KMS-11 (cell line): ENCODE measurements around the gene SELPLG.

Source experiments
- H2AFZ ChIP-seq: fragments of 200-600 bp; sonication (generic); 2 replicates; pipeline ENCODE4 v1.6.1; 2016; ENCODE audit warnings: antibody characterized with exemption, mixed run types, low read depth
- H3K27ac ChIP-seq: fragments of 200-600 bp; sonication (generic); 2 replicates; pipeline ENCODE4 v1.6.1; 2016; ENCODE audit warnings: mild to moderate bottlenecking, mixed run types
- H3K27me3 ChIP-seq: fragments of 200-600 bp; sonication (generic); 2 replicates; pipeline ENCODE4 v1.6.1; 2017; ENCODE audit warnings: mild to moderate bottlenecking, low read depth, mixed run types, moderate library complexity; ENCODE audit not compliant: insufficient read depth
- H3K36me3 ChIP-seq: fragments of 200-600 bp; sonication (generic); 2 replicates; pipeline ENCODE4 v1.6.1; 2017; ENCODE audit warnings: mild to moderate bottlenecking, mixed run types; ENCODE audit not compliant: insufficient read depth
- H3K4me1 ChIP-seq: fragments of 200-600 bp; sonication (generic); 2 replicates; pipeline ENCODE4 v1.6.1; 2016; ENCODE audit warnings: mild to moderate bottlenecking, low read depth, mixed run types; ENCODE audit not compliant: poor library complexity, severe bottlenecking
- H3K4me2 ChIP-seq: fragments of 200-600 bp; sonication (generic); 2 replicates; pipeline ENCODE4 v1.7.0; 2016; ENCODE audit warnings: mild to moderate bottlenecking, mixed run types
- H3K4me3 ChIP-seq: fragments of 200-600 bp; sonication (generic); IDR thresholded peaks from 2 replicates; pipeline ENCODE4 v1.6.1; 2017; ENCODE audit warnings: low read depth, low read length, mixed read lengths; ENCODE audit not compliant: insufficient read depth
- H3K79me2 ChIP-seq: fragments of 200-600 bp; sonication (generic); 2 replicates; pipeline ENCODE4 v1.6.1; 2016; ENCODE audit warnings: low read depth, mixed run types; ENCODE audit not compliant: insufficient read depth
- H3K9ac ChIP-seq: fragments of 200-600 bp; sonication (generic); 2 replicates; pipeline ENCODE4 v1.6.1; 2016; ENCODE audit warnings: mild to moderate bottlenecking, mixed run types
- H4K20me1 ChIP-seq: fragments of 200-600 bp; sonication (generic); 2 replicates; pipeline ENCODE4 v1.6.1; 2016; ENCODE audit warnings: mild to moderate bottlenecking, mixed run types; ENCODE audit not compliant: insufficient read depth
- TF ChIP-seq, protein P1 (sequence below): fragments of 200-600 bp; sonication (generic); conservative IDR thresholded peaks from 2 replicates; pipeline ENCODE4 v1.6.1; 2017; ENCODE audit warnings: low read depth, mild to moderate bottlenecking, antibody characterized with exemption, low read length, moderate library complexity, mixed read lengths

The SELPLG gene

DNA sequence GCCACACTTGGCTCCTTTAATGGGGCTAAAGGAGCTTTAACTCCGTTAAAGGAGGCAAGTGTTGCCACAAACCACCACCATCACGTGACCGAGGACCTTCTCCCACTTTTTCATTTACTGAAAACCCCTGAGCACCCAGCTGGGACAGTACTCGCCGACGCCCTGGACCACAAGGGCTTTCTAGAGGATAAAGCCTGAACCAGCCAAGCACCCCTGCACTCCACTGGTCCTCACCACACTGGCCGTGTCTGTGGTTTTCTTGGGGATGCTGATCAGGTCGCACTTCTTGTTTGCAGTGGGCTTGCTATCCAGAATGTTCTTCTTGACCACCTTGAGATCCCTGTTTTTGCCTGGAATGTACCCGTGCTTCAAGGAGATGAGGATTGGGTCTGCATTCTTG, 14.7 kb upstream of the SELPLG start:
- no peak overlapping the region for H3K4me3 ChIP-seq
- TF ChIP-seq, protein P1, sequence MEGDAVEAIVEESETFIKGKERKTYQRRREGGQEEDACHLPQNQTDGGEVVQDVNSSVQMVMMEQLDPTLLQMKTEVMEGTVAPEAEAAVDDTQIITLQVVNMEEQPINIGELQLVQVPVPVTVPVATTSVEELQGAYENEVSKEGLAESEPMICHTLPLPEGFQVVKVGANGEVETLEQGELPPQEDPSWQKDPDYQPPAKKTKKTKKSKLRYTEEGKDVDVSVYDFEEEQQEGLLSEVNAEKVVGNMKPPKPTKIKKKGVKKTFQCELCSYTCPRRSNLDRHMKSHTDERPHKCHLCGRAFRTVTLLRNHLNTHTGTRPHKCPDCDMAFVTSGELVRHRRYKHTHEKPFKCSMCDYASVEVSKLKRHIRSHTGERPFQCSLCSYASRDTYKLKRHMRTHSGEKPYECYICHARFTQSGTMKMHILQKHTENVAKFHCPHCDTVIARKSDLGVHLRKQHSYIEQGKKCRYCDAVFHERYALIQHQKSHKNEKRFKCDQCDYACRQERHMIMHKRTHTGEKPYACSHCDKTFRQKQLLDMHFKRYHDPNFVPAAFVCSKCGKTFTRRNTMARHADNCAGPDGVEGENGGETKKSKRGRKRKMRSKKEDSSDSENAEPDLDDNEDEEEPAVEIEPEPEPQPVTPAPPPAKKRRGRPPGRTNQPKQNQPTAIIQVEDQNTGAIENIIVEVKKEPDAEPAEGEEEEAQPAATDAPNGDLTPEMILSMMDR, result no peak
- no peak overlapping the region for H3K27ac ChIP-seq
- H3K36me3 ChIP-seq, result no peaks in the 10 kb centered on the region
- no peaks in the 10 kb centered on the region for H3K27me3 ChIP-seq
- H3K79me2 ChIP-seq, result no peaks in the 10 kb centered on the region
- H4K20me1 ChIP-seq, result no peaks in the 10 kb centered on the region
- H3K4me2 ChIP-seq, result no peak overlapping the region
- H3K4me1 ChIP-seq, result peaks cover 12% of the 10 kb centered on the region
- no peak overlapping the region for H3K9ac ChIP-seq
- H2AFZ ChIP-seq, result no peak overlapping the region

DNA sequence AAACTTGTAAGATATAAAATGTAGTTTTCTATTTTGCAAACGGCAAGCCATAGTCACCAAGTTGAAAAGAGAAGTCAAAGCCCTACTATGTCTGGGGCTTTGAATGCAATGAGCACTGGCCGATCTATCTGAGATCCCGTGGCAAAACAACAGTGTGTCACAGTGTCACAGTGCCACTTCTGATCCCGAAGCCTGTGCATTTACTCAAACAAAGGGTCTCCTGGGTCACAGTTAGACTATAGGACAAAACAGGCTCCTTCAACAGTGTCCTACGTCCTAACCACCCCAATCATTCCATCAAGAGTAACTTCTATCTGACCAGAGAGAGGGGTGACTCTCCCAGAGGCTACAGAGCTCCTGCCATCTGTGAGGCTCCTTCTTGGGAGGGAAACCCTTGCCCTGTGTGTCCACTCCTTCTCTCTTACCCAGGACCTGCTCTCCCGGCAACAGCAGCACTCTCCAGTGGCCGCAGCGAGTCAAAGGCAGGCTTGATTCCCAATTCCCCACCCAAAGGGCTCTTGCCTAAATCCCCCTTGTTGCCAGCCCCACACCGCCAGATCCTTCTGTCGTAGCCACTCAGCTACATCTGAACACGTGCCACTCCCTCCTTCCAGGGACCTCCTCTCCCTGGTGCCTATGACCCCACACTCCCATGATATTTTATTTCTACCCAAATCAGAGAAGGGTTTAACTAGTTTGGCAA, 14.0 kb upstream of the SELPLG start:
- TF ChIP-seq, protein P1, result no peak
- H3K4me1 ChIP-seq, result peaks cover 18% of the 10 kb centered on the region
- no peak overlapping the region for H3K4me2 ChIP-seq
- H3K27ac ChIP-seq, result no peak overlapping the region
- H4K20me1 ChIP-seq, result no peaks in the 10 kb centered on the region
- no peak overlapping the region for H3K9ac ChIP-seq
- no peaks in the 10 kb centered on the region for H3K36me3 ChIP-seq
- no peak overlapping the region for H2AFZ ChIP-seq
- no peaks in the 10 kb centered on the region for H3K27me3 ChIP-seq
- H3K4me3 ChIP-seq, result no peak overlapping the region
- H3K79me2 ChIP-seq, result no peaks in the 10 kb centered on the region

GRCh38 chr12:108646600-108647579, 13.2 kb upstream of the SELPLG start:
- H3K4me2 ChIP-seq, result no peak overlapping the region
- no peaks in the 10 kb centered on the region for H3K36me3 ChIP-seq
- TF ChIP-seq, protein P1, result no peak; the same call in 1 of the 2 replicates
- no peak overlapping the region for H3K9ac ChIP-seq
- no peaks in the 10 kb centered on the region for H3K27me3 ChIP-seq
- no peak overlapping the region for H3K4me3 ChIP-seq
- H3K4me1 ChIP-seq, result peaks cover 27% of the 10 kb centered on the region
- H4K20me1 ChIP-seq, result no peaks in the 10 kb centered on the region
- no peak overlapping the region for H2AFZ ChIP-seq
- no peak overlapping the region for H3K27ac ChIP-seq
- no peaks in the 10 kb centered on the region for H3K79me2 ChIP-seq

DNA sequence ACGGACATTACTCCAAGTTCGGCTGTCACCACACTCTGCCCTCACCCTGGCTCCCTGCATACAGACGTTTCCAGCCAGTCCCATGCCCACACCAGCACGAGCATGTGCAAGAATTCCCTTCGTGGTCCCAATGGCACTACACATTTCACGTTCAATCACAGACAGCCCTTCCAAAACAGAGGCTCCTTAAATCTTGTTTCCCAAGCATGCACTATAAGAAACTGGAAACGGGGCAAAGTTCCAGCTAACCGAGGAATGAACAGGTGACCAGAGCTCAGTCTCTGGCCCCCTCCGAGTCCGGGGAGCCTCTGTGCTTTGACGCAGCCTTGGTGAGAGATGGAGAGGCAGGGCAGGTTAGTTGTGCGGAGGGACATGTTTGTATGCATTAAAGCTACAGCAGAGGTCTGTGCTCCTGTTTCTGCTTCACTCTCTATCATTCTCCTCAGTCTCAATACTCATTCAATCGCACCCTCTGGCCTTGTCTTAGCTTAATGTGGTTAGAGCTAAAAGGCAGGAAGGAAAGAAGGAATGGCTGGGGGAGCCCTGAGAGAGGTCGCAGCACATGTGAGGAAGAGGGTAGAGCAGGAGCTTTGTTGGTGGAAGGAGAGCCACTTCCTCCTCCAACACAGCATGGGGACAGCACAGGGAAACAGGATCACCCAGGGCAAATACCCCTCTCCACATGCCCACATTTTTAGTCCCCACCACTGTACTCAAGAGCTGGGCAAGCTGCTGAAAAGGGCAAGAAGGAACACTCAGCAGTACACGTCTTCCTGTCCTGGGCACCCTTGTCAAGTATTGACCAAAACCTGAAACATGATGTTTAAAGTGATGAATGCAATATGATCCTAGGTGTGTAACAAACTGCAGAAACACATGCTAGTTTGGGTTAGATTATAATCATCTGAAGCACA, 12.2 kb upstream of the SELPLG start:
- Histone ChIP-seq H3K27me3 (no peaks in the 10 kb centered on the region), H3K27ac (no peak overlapping the region), H2AFZ (no peak overlapping the region), H3K4me1 (peaks cover 36% of the 10 kb centered on the region), H3K9ac (no peak overlapping the region), H3K36me3 (no peaks in the 10 kb centered on the region), H4K20me1 (no peaks in the 10 kb centered on the region), H3K4me2 (no peak overlapping the region), H3K4me3 (no peak overlapping the region), H3K79me2 (no peaks in the 10 kb centered on the region)
- TF ChIP-seq, protein P1, result no peak
